H1 (cell line): ENCODE results near the gene C7orf57. TPM values are rescaled to one million over a fixed set of nuclear protein-coding genes. Genes with fewer than 3 reads are reported as not detected.

Experiments
- CTCF ChIA-PET: fragments of 300-600 bp; sonication (Branson Sonifier 250); formaldehyde crosslinking; loops from one replicate; lab custom pipeline; 2021; ENCODE audit not compliant: partially characterized antibody; lab: Charles Lee
- POLR2A ChIA-PET: fragments of 300-600 bp; sonication (Branson Sonifier 250); formaldehyde crosslinking; loops from one replicate; lab custom pipeline; 2021; ENCODE audit warnings: inconsistent platforms; ENCODE audit not compliant: partially characterized antibody; lab: Charles Lee
- DNase-seq, 2 experiments: peaks; one replicate each; pipeline versions ENCODE4 v3.0.0 to v3.0.0-alpha.2; 2010 to 2022; ENCODE audit warnings: low spot score in 2 of 2, low read depth in 1 of 2, mixed read lengths in 1 of 2
- FAIRE-seq: peaks from 2 replicates; lab custom pipeline; 2011; peaks lifted over from hg19 to GRCh38; lab: Jason Lieb, UNC
- H2AFZ ChIP-seq: 2 replicates; pipeline ENCODE4 v1.8.1; 2012; ENCODE audit warnings: low read length, inconsistent platforms
- H2AK5ac ChIP-seq: 2 replicates; pipeline ENCODE4 v1.6.1; 2013; ENCODE audit warnings: low read depth, low read length
- H2BK120ac ChIP-seq: replicated peaks from 2 replicates; pipeline ENCODE3; 2013; ENCODE audit warnings: low read depth, low read length, inconsistent platforms
- H2BK12ac ChIP-seq: 2 replicates; pipeline ENCODE4 v1.6.1; 2013; ENCODE audit warnings: low read depth, low read length
- H2BK15ac ChIP-seq: 2 replicates; pipeline ENCODE4 v1.6.1; 2013; ENCODE audit warnings: low read length
- H2BK20ac ChIP-seq: 2 replicates; pipeline ENCODE4 v1.6.1; 2013; ENCODE audit warnings: low read length
- H2BK5ac ChIP-seq: 2 replicates; pipeline ENCODE4 v1.6.1; 2013; ENCODE audit warnings: low read depth, low read length
- H3K14ac ChIP-seq: 2 replicates; pipeline ENCODE4 v1.6.1; 2013; ENCODE audit warnings: inconsistent platforms; ENCODE audit not compliant: insufficient read length
- H3K18ac ChIP-seq: 2 replicates; pipeline ENCODE4 v1.6.1; 2013; ENCODE audit warnings: low read length; ENCODE audit errors: extremely low read depth
- H3K23ac ChIP-seq: 2 replicates; pipeline ENCODE4 v1.6.1; 2013; ENCODE audit warnings: inconsistent platforms; ENCODE audit not compliant: insufficient read length
- H3K23me2 ChIP-seq: 2 replicates; pipeline ENCODE4 v1.6.1; 2013; ENCODE audit warnings: low read depth, low read length
- H3K27ac ChIP-seq: 2 replicates; pipeline ENCODE4 v1.6.1; 2011; ENCODE audit warnings: low read depth, low read length, inconsistent platforms
- H3K27me3 ChIP-seq, 4 experiments: replicated peaks in 1 of 4; 1 replicate in 1 of 4; 2 replicates in 3 of 4; pipeline versions ENCODE4 v1.6.1 to v1.8.1; 2011 to 2013; ENCODE audit warnings: low read length in 3 of 4, mild to moderate bottlenecking in 3 of 4, inconsistent platforms in 2 of 4, mixed read lengths in 2 of 4, moderate library complexity in 1 of 4; ENCODE audit not compliant: control insufficient read depth in 3 of 4, insufficient read depth in 3 of 4; ENCODE audit errors: extremely low read depth in 1 of 4
- H3K36me3 ChIP-seq, 4 experiments: 2 replicates each; pipeline versions ENCODE4 v1.6.1 to v1.8.1; 2011 to 2013; ENCODE audit warnings: mild to moderate bottlenecking in 4 of 4, low read length in 3 of 4, moderate library complexity in 2 of 4, control low read depth in 1 of 4, inconsistent platforms in 1 of 4; ENCODE audit not compliant: insufficient read depth in 4 of 4, control insufficient read depth in 2 of 4
- H3K4ac ChIP-seq: replicated peaks from 2 replicates; pipeline ENCODE3; 2013; ENCODE audit warnings: low read length, low read depth, mixed read lengths, inconsistent platforms; ENCODE audit not compliant: insufficient read length
- H3K4me1 ChIP-seq, 4 experiments: replicated peaks in 1 of 4; 1 replicate in 1 of 4; 2 replicates in 3 of 4; pipeline versions ENCODE4 v1.6.1 to v1.8.1; 2011 to 2013; ENCODE audit warnings: low read length in 3 of 4, inconsistent platforms in 2 of 4, mixed read lengths in 1 of 4; ENCODE audit not compliant: insufficient read depth in 4 of 4, control insufficient read depth in 3 of 4
- H3K4me2 ChIP-seq, 2 experiments: 2 replicates each; pipeline versions ENCODE4 v1.6.1 to v1.8.1; 2011 to 2013; ENCODE audit warnings: low read depth in 2 of 2, low read length in 2 of 2, control low read depth in 1 of 2, inconsistent platforms in 1 of 2, mild to moderate bottlenecking in 1 of 2; ENCODE audit not compliant: insufficient read depth in 1 of 2
- H3K4me3 ChIP-seq, 4 experiments: fragments of 200-600, 300-600 bp in 1 of 4; sonication (generic), shearing (Covaris generic), sonication (Bioruptor Twin) in 1 of 4; 2 replicates each; pipeline versions ENCODE4 v1.5.1 to v1.8.1; 2011 to 2016; ENCODE audit warnings: low read length in 4 of 4, low read depth in 3 of 4, control low read depth in 2 of 4, inconsistent platforms in 2 of 4, mild to moderate bottlenecking in 2 of 4, mixed read lengths in 1 of 4, moderate library complexity in 1 of 4; ENCODE audit not compliant: insufficient read depth in 2 of 4; ENCODE audit errors: extremely low read depth in 1 of 4
- H3K56ac ChIP-seq: replicated peaks from 2 replicates; pipeline ENCODE3; 2013; ENCODE audit warnings: low read depth, mild to moderate bottlenecking, mixed read lengths, low read length, inconsistent platforms; ENCODE audit not compliant: insufficient read length
- H3K79me1 ChIP-seq: 2 replicates; pipeline ENCODE4 v1.6.1; 2013; ENCODE audit warnings: low read depth, low read length, control low read depth
- H3K79me2 ChIP-seq, 2 experiments: 2 replicates each; pipeline versions ENCODE4 v1.6.1 to v1.8.1; 2012 to 2013; ENCODE audit warnings: low read length in 2 of 2, mild to moderate bottlenecking in 2 of 2, inconsistent platforms in 1 of 2; ENCODE audit not compliant: insufficient read depth in 2 of 2, control insufficient read depth in 1 of 2
- H3K9ac ChIP-seq, 4 experiments: replicated peaks in 1 of 4; 1 replicate in 1 of 4; 2 replicates in 3 of 4; pipeline versions ENCODE4 v1.6.1 to v1.8.1; 2011 to 2013; ENCODE audit warnings: low read depth in 3 of 4, low read length in 3 of 4, control low read depth in 2 of 4, mild to moderate bottlenecking in 2 of 4, moderate library complexity in 2 of 4, inconsistent platforms in 1 of 4; ENCODE audit errors: extremely low read depth in 1 of 4
- H3K9me3 ChIP-seq, 2 experiments: 2 replicates each; pipeline versions ENCODE4 v1.6.1 to v1.8.1; 2012 to 2013; ENCODE audit warnings: mild to moderate bottlenecking in 2 of 2, moderate library complexity in 2 of 2, control low read depth in 1 of 2, inconsistent platforms in 1 of 2, low read depth in 1 of 2, low read length in 1 of 2, mixed read lengths in 1 of 2; ENCODE audit not compliant: insufficient read depth in 2 of 2
- H4K20me1 ChIP-seq, 2 experiments: replicated peaks in 1 of 2; 2 replicates each; pipeline versions ENCODE3 to v1.8.1; 2011 to 2013; ENCODE audit warnings: inconsistent platforms in 2 of 2, low read length in 2 of 2, mild to moderate bottlenecking in 1 of 2; ENCODE audit not compliant: insufficient read depth in 2 of 2, control insufficient read depth in 1 of 2
- H4K5ac ChIP-seq: 2 replicates; pipeline ENCODE4 v1.6.1; 2013; ENCODE audit warnings: low read length, low read depth, mixed read lengths, inconsistent platforms; ENCODE audit not compliant: insufficient read length
- H4K8ac ChIP-seq: 2 replicates; pipeline ENCODE4 v1.8.0; 2013; ENCODE audit warnings: mild to moderate bottlenecking, moderate library complexity, low read length, inconsistent platforms; ENCODE audit not compliant: insufficient read depth; ENCODE audit errors: extremely low read depth
- H4K91ac ChIP-seq: replicated peaks from 2 replicates; pipeline ENCODE3; 2013; ENCODE audit warnings: low read length, mixed read lengths, inconsistent platforms; ENCODE audit not compliant: insufficient read length
- BACH1 ChIP-seq: IDR thresholded peaks from 2 replicates; pipeline ENCODE4 v1.6.1; 2012; ENCODE audit warnings: low read length, improper control_type of control experiment
- CTCF ChIP-seq, 3 experiments: IDR thresholded peaks; 1 replicate in 2 of 3; 2 replicates in 1 of 3; pipeline versions ENCODE4 v1.5.1 to v1.6.1; 2011; ENCODE audit warnings: low read length in 3 of 3, mild to moderate bottlenecking in 3 of 3, inconsistent platforms in 2 of 3, low read depth in 1 of 3, moderate library complexity in 1 of 3; ENCODE audit not compliant: insufficient read depth in 1 of 3; ENCODE audit errors: control extremely low read depth in 1 of 3
- GTF2F1 ChIP-seq: IDR thresholded peaks from 2 replicates; pipeline ENCODE4 v1.6.1; 2012; ENCODE audit warnings: low read depth, low read length, improper control_type of control experiment, borderline replicate concordance
- HDAC2 ChIP-seq, 2 experiments: fragments of 300-600 bp in 1 of 2; sonication (generic) in 1 of 2; IDR thresholded peaks; 2 replicates each; pipeline ENCODE4 v1.6.1; 2011 to 2012; ENCODE audit warnings: low read depth in 2 of 2, low read length in 2 of 2, mild to moderate bottlenecking in 2 of 2, moderate library complexity in 2 of 2, borderline replicate concordance in 1 of 2, inconsistent platforms in 1 of 2
- HDAC6 ChIP-seq: IDR thresholded peaks from one replicate; pipeline ENCODE4 v1.7.1; 2012; ENCODE audit warnings: low read depth, mild to moderate bottlenecking, inconsistent platforms, low read length, moderate library complexity
- SIN3A ChIP-seq, 2 experiments: IDR thresholded peaks in 1 of 2; conservative IDR thresholded peaks in 1 of 2; 2 replicates each; pipeline ENCODE4 v1.6.1; 2011 to 2012; ENCODE audit warnings: low read length in 2 of 2, improper control_type of control experiment in 1 of 2, low read depth in 1 of 2, mild to moderate bottlenecking in 1 of 2
- SIX5 ChIP-seq: IDR thresholded peaks from 2 replicates; pipeline ENCODE4 v1.6.1; 2011; ENCODE audit warnings: mild to moderate bottlenecking, low read depth, low read length
- TCF12 ChIP-seq: IDR thresholded peaks from 2 replicates; pipeline ENCODE4 v1.6.1; 2011; ENCODE audit warnings: low read depth, mild to moderate bottlenecking, low read length
- WGBS, 2 experiments: shearing (Covaris generic) in 1 of 2; methylation state at CpG; one replicate each; pipeline versions ENCODE4 v1.1.6 to v1.1.7; 2013 to 2015; ENCODE audit warnings: low lambda C conversion rate in 2 of 2, mixed read lengths in 2 of 2, inconsistent platforms in 1 of 2, low coverage in 1 of 2, missing lambda C conversion rate in 1 of 2; ENCODE audit not compliant: insufficient replicate concordance in 2 of 2, insufficient coverage in 1 of 2, insufficient read length in 1 of 2; ENCODE audit errors: extremely low coverage in 1 of 2, missing lambda C conversion rate in 1 of 2; 5-methylcytosine and 5-hydroxymethylcytosine counted together
- polyA plus RNA-seq, 7 experiments: library from polyadenylated mRNA; depleted of rRNA in 3 of 7; stranded (reverse) in 5 of 7; unstranded in 2 of 7; fragments of >200 nt in 5 of 7; fragments of 200-250 nt in 2 of 7; gene quantifications; 1 replicate in 5 of 7; 2 replicates in 1 of 7; 4 replicates in 1 of 7; pipeline versions ENCODE4 v1.2.1 to v1.2.3, GENCODE V29; 2011 to 2013; ENCODE audit warnings: missing spikeins in 2 of 7, mixed read lengths in 2 of 7
- total RNA-seq: library from RNA; stranded (reverse); fragmentation: NEBNext Ultra II Directional; extraction: Animal tissue kit (Norgen Biotek cat#: 25700); gene quantifications from 2 replicates; pipeline ENCODE4 v1.2.1, GENCODE V29; 2021

C7orf57 gene
- total and polyA plus RNA-seq, 2 of the 8 experiments (the other 6 are each of a cell fraction or from before 2014, with no cell fraction given): 0.08 to 0.56 TPM

DNA sequence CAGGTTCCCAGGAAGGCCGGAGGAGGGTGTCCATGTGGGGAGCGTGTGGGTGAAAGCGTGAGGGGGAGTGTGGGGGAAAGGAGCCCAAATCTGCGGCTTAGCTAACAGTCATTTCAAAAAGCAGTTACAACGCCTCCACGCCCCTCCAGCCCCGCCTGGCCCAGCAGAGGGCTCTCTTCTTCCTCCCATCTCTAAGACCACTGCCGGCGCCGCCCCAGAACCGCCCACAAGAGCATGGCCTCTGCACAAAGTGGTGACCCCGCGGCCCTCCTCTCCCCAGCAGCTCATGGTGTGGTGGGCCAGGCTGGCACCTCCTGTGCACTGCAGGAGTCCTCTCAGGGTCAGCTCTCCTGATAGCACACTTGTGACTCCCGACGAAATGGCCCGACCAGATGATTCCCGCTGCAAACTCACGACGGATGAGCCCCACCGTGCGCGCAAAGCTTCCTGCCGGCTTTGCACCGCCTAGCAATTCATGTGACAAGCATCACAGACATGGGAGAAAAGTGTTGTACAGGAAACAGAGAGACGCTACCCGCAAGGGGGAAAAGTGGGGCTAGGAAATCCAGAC, 43.5 kb upstream of the C7orf57 start:
- Histone ChIP-seq H4K8ac (peak overlapping the region; percentile 93; the same call in 1 of the 2 replicates), H2BK20ac (peak overlapping the region; percentile 80; the same call in 1 of the 2 replicates), H3K27ac (peak overlapping the region; percentile 42; the same call in 1 of the 2 replicates), H2AK5ac (no peak overlapping the region), H2BK15ac (no peak overlapping the region), H3K9ac (peak overlapping the region in 2 of 4 experiments; percentile 38 to 45; a peak in 1 of 7 replicates), H3K9me3 (no peaks in the 10 kb centered on the region), H4K91ac (peak overlapping the region; percentile 86), H2BK5ac (peak overlapping the region; percentile 63; the same call in 1 of the 2 replicates), H3K56ac (no peak overlapping the region), H3K4me2 (peak overlapping the region; percentile 7 to 86), H3K14ac (no peak overlapping the region), H3K4me3 (peak overlapping the region in 3 of 4 experiments; percentile 29 to 54 (median 43); a peak in 5 of 8 replicates), H4K20me1 (peaks cover 0 to 2% of the 10 kb centered on the region in 2 experiments), H3K36me3 (no peaks in the 10 kb centered on the region), H3K23me2 (peaks cover 4% of the 10 kb centered on the region; the same call in 1 of the 2 replicates), H3K4ac (no peak overlapping the region), H4K5ac (peak overlapping the region; percentile 18), H2AFZ (peak overlapping the region; percentile 91), H3K79me2 (no peaks in the 10 kb centered on the region), H2BK12ac (no peak overlapping the region), H2BK120ac (no peak overlapping the region), H3K4me1 (peaks cover 0 to 5% (median 0%) of the 10 kb centered on the region in 4 experiments; a peak in 5 of 7 replicates), H3K27me3 (no peaks in the 10 kb centered on the region), H3K23ac (no peak overlapping the region), H3K18ac (peak overlapping the region; percentile 85; the same call in 1 of the 2 replicates), H3K79me1 (no peaks in the 10 kb centered on the region)
- DNase-seq (peak; percentile 69 to 87), FAIRE-seq (no peak)
- ChIA-PET CTCF (interaction anchor here (0.6 to 3.6 kb wide), 24 partner anchors 9 to 163 kb away, joined by 3 to 38 read pairs (median 3); partner anchors contain the start of gene UPP1), POLR2A (interaction anchor here (0.8 to 3.2 kb wide), 9 partner anchors 8 to 118 kb away, joined by 3 to 36 read pairs (median 4); partner anchors contain the start of gene UPP1)
- 8% methylated on average over 26 of the region's 26 CpGs; no CpG with 5 or more reads in 1 of the 2 experiments for WGBS, 2 experiments
- 0 out of 2 replicates have a peak, but pooled peaks have one; percentile 2 for TF ChIP-seq BACH1
- 0 out of 4 replicates have a peak, but pooled peaks have one; percentile 33 to 41 for TF ChIP-seq SIN3A (conservative IDR thresholded peaks at IDR 0.05 in 1 of 2, IDR thresholded peaks at IDR 0.05 in 1 of 2; ENCODE audit: low read depth in 1 of 2, low read length in 2 of 2)
- no peak for TF ChIP-seq HDAC6
- peak in 1 of 2 experiments; percentile 22; a peak in 2 of 4 replicates for TF ChIP-seq HDAC2 (IDR thresholded peaks at IDR 0.05; ENCODE audit: borderline replicate concordance in 1 of 2, low read depth in 2 of 2, low read length in 2 of 2)
- TF ChIP-seq SIX5: no peak
- TF ChIP-seq CTCF (IDR thresholded peaks at IDR 0.05; ENCODE audit: control extremely low read depth in 1 of 3, insufficient read depth in 1 of 3, low read depth in 1 of 3, low read length in 3 of 3): peak; percentile 70 to 73 (median 71)
- TF ChIP-seq GTF2F1: no peak
- 0 out of 2 replicates have a peak, but pooled peaks have one; percentile 45 for TF ChIP-seq TCF12
